Hepatocyte (in vitro differentiated cells): Measurements from ENCODE around the gene SLFN14. TPM values are rescaled to one million over a fixed set of nuclear protein-coding genes. Genes with fewer than 3 reads are reported as not detected.
A peak's percentile ranks its signal among the peaks of the same experiment; 100 is the strongest.
"Not testable (repeated sequence)": the region's sequence is repeated elsewhere in the genome, so short reads cannot be mapped to it uniquely, and the experiment has no call there.

Source experiments
- DNase-seq: peaks from one replicate; pipeline ENCODE4 v3.0.0-alpha.2; 2016; ENCODE audit warnings: low spot score
- H2AFZ ChIP-seq: fragments of 200-600 bp; sonication (generic); 2 replicates; pipeline ENCODE4 v1.6.0; 2016; ENCODE audit warnings: antibody characterized with exemption, mild to moderate bottlenecking
- H3K27ac ChIP-seq: fragments of 200-600 bp; sonication (generic); 2 replicates; pipeline ENCODE4 v1.5.1; 2016; ENCODE audit warnings: mild to moderate bottlenecking
- H3K27me3 ChIP-seq: fragments of 200-600 bp; sonication (generic); 2 replicates; pipeline ENCODE4 v1.6.1; 2016
- H3K36me3 ChIP-seq: fragments of 200-600 bp; sonication (generic); replicated peaks from 2 replicates; pipeline ENCODE4 v1.5.1; 2016; ENCODE audit warnings: low read depth; ENCODE audit not compliant: insufficient read depth
- H3K4me1 ChIP-seq: fragments of 200-600 bp; sonication (generic); 2 replicates; pipeline ENCODE4 v1.5.1; 2016; ENCODE audit warnings: mild to moderate bottlenecking, moderate library complexity; ENCODE audit not compliant: insufficient read depth
- H3K4me2 ChIP-seq: fragments of 200-600 bp; sonication (generic); 2 replicates; pipeline ENCODE4 v1.6.0; 2016
- H3K4me3 ChIP-seq: fragments of 200-600 bp; sonication (generic); 2 replicates; pipeline ENCODE4 v1.5.1; 2016; ENCODE audit warnings: mild to moderate bottlenecking
- H3K79me2 ChIP-seq: fragments of 200-600 bp; sonication (generic); 2 replicates; pipeline ENCODE4 v1.6.0; 2017; ENCODE audit warnings: mild to moderate bottlenecking
- H3K9me2 ChIP-seq: fragments of 200-600 bp; sonication (generic); replicated peaks from 2 replicates; pipeline ENCODE4 v1.6.0; 2017; ENCODE audit warnings: mild to moderate bottlenecking; ENCODE audit not compliant: insufficient read depth
- H3K9me3 ChIP-seq: fragments of 200-600 bp; sonication (generic); 2 replicates; pipeline ENCODE4 v1.5.1; 2016; ENCODE audit warnings: low read depth, mild to moderate bottlenecking
- H4K20me1 ChIP-seq: fragments of 200-600 bp; sonication (generic); 2 replicates; pipeline ENCODE4 v1.6.0; 2016; ENCODE audit warnings: mild to moderate bottlenecking; ENCODE audit not compliant: insufficient read depth, poor library complexity, severe bottlenecking
- CTCF ChIP-seq: fragments of 200-600 bp; sonication (generic); IDR thresholded peaks from 2 replicates; pipeline ENCODE4 v1.5.1; 2016; ENCODE audit warnings: antibody characterized with exemption, mild to moderate bottlenecking; ENCODE audit not compliant: poor library complexity
- EZH2 ChIP-seq: fragments of 200-600 bp; sonication (generic); IDR thresholded peaks from 2 replicates; pipeline ENCODE4 v1.6.1; 2016; ENCODE audit warnings: antibody characterized with exemption, mild to moderate bottlenecking, borderline replicate concordance
- EZH2phosphoT487 ChIP-seq: fragments of 200-600 bp; sonication (generic); IDR thresholded peaks from one replicate; pipeline ENCODE4 v1.6.1; 2018; ENCODE audit warnings: antibody characterized with exemption, mild to moderate bottlenecking, low read depth, moderate library complexity; ENCODE audit not compliant: unreplicated experiment, severe bottlenecking
- WGBS: methylation state at CpG from one replicate; pipeline ENCODE4 v1.1.6; 2016; ENCODE audit warnings: low lambda C conversion rate; ENCODE audit errors: missing lambda C conversion rate; 5-methylcytosine and 5-hydroxymethylcytosine counted together
- polyA plus RNA-seq: library from polyadenylated mRNA; unstranded; fragments of >200 nt; fragmentation: Nextera tagmentation; extraction: Ambion mirVana; gene quantifications from 2 replicates; pipeline ENCODE4 v1.2.1, GENCODE V29; 2016
- total RNA-seq: library from RNA; depleted of rRNA; stranded (reverse); fragments of >200 nt; gene quantifications from 2 replicates; pipeline ENCODE4 v1.2.3, GENCODE V29; 2014

SLFN14 gene
- total and polyA plus RNA-seq, 2 experiments from 2014 or later, result not detected

GRCh38 chr17:35523296-35523695, 37.3 kb downstream of the SLFN14 start:
- Histone ChIP-seq H3K36me3 (no peaks in the 10 kb centered on the region), H2AFZ (no peak overlapping the region), H3K9me3 (no peaks in the 10 kb centered on the region), H3K4me1 (no peaks in the 10 kb centered on the region), H3K79me2 (no peaks in the 10 kb centered on the region), H3K4me3 (no peak overlapping the region), H3K9me2 (no peaks in the 10 kb centered on the region), H4K20me1 (no peaks in the 10 kb centered on the region), H3K4me2 (no peak overlapping the region), H3K27me3 (peaks cover 34% of the 10 kb centered on the region), H3K27ac (no peak overlapping the region)
- 67% methylated on average over 4 of the region's 4 CpGs for WGBS
- TF ChIP-seq CTCF, result no peak
- TF ChIP-seq EZH2phosphoT487, result no peak
- no peak for TF ChIP-seq EZH2
- DNase-seq, result no peak

GRCh38 chr17:35521654-35522256, 38.9 kb downstream of the SLFN14 start:
- H3K79me2 ChIP-seq, H4K20me1 ChIP-seq, H3K9me2 ChIP-seq, H3K4me1 ChIP-seq, H3K4me3 ChIP-seq, H3K36me3 ChIP-seq, H3K4me2 ChIP-seq, DNase-seq, H3K27ac ChIP-seq, H3K9me3 ChIP-seq, H2AFZ ChIP-seq: not testable (repeated sequence)
- peaks cover 34% of the 10 kb centered on the region for H3K27me3 ChIP-seq
- WGBS, result 91% methylated on average over 5 of the region's 5 CpGs

GRCh38 chr17:35521150-35521549, 39.5 kb downstream of the SLFN14 start:
- no peaks in the 10 kb centered on the region for H3K36me3 ChIP-seq
- H3K79me2 ChIP-seq, result no peaks in the 10 kb centered on the region
- no peaks in the 10 kb centered on the region for H3K9me2 ChIP-seq
- no peaks in the 10 kb centered on the region for H4K20me1 ChIP-seq
- H3K27ac ChIP-seq, result no peak overlapping the region
- peaks cover 33% of the 10 kb centered on the region for H3K27me3 ChIP-seq
- no peak overlapping the region for H3K4me2 ChIP-seq
- H2AFZ ChIP-seq, result no peak overlapping the region
- 88% methylated on average over 1 of the region's 1 CpG for WGBS
- H3K9me3 ChIP-seq, result no peaks in the 10 kb centered on the region
- no peak for DNase-seq
- TF ChIP-seq CTCF (no peak), EZH2 (no peak), EZH2phosphoT487 (no peak)
- no peaks in the 10 kb centered on the region for H3K4me1 ChIP-seq
- H3K4me3 ChIP-seq, result no peak overlapping the region

GRCh38 chr17:35519906-35520442, 40.6 kb downstream of the SLFN14 start:
- no peaks in the 10 kb centered on the region for H3K9me3 ChIP-seq
- H3K36me3 ChIP-seq, result no peaks in the 10 kb centered on the region
- H3K27ac ChIP-seq, result peak overlapping the region; percentile 85
- H3K27me3 ChIP-seq, result peaks cover 33% of the 10 kb centered on the region
- H3K4me3 ChIP-seq, result no peak overlapping the region
- H2AFZ ChIP-seq, result no peak overlapping the region
- no peaks in the 10 kb centered on the region for H4K20me1 ChIP-seq
- TF ChIP-seq EZH2phosphoT487 (no peak), EZH2 (no peak), CTCF (no peak)
- no peaks in the 10 kb centered on the region for H3K9me2 ChIP-seq
- H3K4me2 ChIP-seq, result peak overlapping the region; percentile 20
- H3K4me1 ChIP-seq, result no peaks in the 10 kb centered on the region
- no peaks in the 10 kb centered on the region for H3K79me2 ChIP-seq
- DNase-seq, result peak; percentile 32
- 65% methylated on average over 8 of the region's 8 CpGs for WGBS
